ENCODE measurements around the gene S100A14.

S100A14 gene

DNA sequence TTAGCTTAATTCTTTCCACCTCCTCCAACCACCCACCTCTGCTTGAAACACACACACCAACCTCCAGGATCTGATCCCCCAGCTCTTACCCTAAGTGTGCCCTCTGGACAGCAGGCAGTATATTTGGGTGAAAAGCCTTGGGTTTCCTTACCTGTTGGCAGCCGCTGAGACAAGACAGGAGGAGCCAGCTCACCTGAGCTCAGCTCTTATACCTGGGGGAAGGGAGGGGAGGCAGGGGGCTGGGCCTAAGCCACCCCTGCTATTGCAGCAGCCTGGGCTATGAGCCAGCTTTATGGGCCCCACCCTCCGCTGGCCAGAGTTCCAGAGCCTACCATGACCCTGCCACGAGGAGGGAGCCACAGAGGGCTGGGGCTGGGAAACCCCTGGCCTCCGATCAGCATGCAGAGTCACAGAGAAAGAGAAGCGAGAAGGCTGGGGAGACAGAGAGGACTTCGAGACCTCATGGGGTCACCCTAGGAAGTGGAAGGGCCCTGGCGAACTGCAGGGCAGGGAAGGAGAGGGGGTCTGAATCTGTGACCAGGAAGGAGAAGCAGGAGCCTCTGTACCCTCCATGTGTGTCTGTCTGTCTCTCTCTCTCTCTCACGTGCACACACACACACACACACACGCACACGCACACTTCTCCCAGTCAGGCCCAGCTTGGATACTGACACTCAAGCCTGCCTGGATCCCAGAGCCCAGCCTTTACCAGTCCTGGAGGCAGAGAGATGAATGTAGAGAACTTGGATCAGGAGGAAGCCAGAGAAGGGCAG, at the start of gene S100A14:
S100A14 (minus strand) TSS at position 182 of the 773 bp plus-strand sequence. CDS start 467 bp downstream, outside the sequence.
- no peak for DNase-seq
- intact Hi-C loops (cut with DNase I), result no loop called here

DNA sequence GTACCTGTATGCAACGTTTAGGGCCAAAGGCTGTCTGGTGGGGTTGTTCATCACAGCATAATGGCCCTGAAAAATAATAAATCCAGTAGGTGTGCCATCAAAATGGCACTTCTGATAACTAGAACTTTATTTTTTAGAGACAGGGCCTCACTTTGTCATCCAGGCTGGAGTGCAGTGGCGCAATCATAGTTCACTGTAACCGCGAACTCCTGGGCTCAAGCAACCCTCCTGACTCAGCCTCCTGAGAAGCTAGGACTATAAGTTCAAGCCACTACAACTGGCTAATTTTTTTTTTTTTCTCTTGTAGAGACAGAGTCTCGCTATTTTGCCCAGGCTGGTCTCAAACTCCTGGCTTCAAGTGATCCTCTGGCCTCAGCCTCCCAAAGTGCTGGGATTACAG, 47.1 kb upstream of the S100A14 start:
- intact Hi-C loops (cut with DNase I), result no loop called here
- peak in 1 of 42 donors; percentile 0 for DNase-seq

DNA sequence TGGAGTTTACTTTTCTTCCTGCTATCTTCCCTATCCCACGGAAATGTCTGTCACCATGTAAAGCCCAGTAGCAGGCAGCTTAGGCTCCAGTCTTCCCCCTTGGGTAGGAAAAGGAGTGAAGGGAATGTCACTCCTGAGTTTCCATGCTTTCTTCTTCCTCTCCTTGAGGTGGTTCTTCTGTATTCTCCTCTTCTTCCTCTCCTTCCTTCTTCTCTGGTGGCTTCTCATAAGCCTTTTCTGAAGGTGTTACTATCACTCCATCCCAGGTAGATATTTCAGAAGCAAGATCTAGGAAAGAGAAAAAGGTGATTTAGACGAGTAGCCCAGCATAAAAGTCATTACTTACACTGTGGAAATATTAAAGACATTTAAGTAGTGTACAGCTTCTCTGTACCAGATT, 46.1 kb upstream of the S100A14 start:
- no peak for DNase-seq
- intact Hi-C loops (cut with DNase I), result no loop called here

DNA sequence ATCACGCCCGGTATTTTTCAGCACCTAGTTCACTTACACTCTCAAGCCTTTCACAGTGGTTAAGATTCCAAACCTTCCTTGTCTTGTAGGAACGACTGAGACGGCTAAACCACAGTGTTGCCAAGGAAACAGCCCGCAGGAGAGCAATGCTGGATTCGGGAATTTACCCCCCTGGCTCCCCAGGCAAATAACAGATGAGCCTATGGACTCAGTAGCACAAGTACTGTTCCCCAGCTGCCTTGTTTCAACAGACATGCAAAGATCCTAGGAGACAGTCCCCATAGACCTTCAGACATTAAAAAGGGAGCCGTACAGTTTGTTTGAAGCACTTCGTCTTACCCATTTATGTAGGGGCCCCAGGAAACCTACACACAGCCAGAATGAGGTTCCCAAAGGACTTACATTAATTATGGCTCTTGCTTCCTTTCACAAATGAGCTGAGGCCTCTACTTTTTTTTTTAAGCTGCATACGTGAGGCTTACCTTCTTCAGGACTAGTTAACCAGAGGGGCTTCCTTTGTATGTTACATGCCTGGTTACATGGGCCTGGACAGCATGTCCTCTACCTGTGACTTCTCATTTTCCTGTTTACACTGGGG, 45.1 kb upstream of the S100A14 start:
- DNase-seq, result peak in 1 of 42 donors; percentile 9
- intact Hi-C loops (cut with DNase I), result no loop called here

DNA sequence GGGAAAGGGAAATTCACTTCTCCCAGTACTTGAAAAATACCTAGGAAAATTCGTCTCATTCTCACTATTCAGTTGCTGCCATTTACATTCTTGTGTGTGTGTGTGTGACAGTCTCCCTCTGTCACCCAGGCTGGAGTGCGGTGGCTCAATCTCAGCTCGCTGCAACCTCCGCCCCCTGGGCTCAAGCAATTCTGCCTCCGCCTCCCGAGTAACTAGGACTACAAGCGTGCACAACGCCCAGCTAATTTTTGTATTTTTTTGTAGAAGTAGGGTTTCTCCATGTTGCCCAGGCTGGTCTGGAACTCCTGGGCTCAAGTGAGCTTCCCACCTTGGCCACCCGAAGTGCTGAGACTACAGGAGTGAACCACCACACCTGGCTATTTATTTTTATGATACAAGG, 43.5 kb upstream of the S100A14 start:
- intact Hi-C loops (cut with DNase I), result no loop called here

DNA sequence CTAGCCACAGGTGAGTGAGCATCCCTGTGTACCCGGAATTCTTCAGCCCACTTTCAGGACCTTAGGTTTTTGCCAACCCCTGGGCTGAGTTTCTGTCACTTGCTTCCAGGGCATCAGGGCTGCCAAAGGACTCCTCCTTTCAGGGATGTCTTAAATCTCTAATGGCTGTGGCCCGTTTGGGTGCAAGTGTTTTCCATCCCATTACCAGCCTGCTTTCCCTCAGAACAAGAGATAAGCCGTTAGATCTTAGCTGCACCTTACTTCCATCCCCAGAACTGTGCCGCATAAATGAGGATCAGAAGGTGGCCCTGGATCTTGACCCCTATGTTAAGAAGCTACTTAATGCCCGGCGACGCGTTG, 43.0 kb upstream of the S100A14 start:
- no peak for DNase-seq
- intact Hi-C loops (cut with DNase I), result no loop called here

More for the DNA sequence above, 43.5 kb upstream of the S100A14 start:
- peak in 1 of 42 donors; percentile 29 for DNase-seq

DNA sequence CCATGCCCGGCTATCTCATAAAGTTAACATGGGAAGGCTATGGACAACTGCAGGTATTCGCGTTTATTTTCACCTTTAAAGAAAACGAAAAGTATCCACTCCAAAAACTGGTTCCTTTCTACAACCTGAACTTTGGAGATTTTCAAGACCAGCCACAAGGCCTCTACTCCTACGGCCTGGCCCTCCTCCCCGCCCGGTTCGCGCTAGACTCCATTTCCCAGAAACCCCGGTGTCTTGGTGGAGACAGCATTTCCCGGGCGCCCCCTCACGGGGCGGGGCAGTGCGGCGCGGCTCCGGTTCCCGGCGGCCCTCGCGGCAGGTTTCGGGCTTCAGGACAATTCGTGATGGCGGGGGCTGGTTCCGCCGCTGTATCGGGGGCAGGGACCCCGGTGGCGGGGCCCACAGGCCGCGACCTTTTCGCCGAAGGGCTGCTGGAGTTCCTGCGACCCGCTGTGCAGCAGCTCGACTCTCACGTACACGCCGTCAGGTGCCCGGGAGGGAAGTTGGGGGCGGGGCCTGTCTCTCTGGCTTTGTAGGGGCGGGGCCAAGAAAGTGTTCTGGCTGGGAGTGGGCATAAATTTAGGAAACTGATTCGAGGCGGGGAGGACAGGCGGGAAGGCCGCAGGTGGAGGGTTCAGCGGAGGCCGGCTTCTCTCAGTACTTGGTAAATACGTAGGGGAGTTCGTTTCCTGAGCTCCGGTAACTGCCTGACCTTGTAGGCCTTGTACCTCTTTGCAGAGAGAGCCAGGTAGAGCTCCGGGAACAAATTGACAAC, 42.5 kb upstream of the S100A14 start, which contains the start of gene SNAPIN:
SNAPIN (plus strand) TSS at position 304 of the 775 bp plus-strand sequence; CDS start at position 345, 41 bp downstream.
- peak; percentile 86 to 98 (median 93) for DNase-seq
- intact Hi-C loops (cut with DNase I), result no loop called here

DNA sequence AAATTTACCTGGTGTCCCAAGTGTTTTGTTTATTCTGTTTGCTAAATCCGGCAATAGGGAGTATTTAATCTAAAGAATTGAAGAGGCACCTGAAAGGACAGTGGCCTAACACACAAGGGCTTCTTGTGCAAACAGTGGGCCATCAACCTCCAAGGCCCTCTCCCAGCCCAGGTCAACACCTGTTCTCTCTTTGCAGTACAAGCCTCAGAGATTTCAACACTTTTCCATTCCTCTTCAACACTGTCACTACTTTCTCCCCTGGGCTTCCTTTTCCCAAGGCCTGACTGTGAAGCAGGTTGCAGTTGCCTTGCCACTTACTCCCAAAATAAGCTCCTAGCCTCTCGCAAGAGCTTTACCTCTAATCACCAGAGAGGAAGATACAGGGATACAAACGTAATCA, 39.2 kb upstream of the S100A14 start:
- DNase-seq, result no peak
- intact Hi-C loops (cut with DNase I), result no loop called here

DNA sequence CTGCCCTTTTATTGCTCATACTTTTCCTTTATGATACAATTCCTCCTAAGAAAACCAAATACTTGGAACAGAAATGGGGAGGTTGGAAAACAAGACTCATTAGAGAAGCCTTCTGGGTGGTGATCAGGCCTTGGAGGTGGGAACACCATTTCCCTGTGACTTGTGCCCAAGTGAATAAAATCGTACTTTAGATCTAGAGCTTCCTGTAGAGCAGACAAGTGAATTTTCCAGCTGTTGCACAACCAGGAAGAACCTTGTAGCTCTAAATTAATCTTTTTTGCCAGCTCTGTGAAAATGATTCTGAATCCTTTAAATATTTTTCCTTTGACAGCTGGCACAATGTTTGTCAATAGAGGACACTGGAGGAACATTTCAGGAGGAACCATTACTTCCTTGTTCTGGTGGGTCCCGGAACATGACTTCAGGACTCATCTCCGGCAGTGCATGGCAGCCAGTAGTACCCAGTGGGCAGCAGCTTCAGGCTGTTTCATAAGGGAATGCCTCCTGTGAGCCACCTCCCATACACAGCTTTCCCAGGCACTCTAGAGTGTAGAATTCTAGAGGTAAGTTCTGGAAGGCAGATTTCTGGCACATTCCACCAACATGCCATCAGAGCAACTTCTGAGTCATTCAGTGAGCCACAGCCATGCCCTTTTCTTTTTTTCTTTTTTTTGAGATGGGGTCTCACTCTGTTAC, 36.8 kb upstream of the S100A14 start:
- no peak for DNase-seq
- intact Hi-C loops (cut with DNase I), result no loop called here

DNA sequence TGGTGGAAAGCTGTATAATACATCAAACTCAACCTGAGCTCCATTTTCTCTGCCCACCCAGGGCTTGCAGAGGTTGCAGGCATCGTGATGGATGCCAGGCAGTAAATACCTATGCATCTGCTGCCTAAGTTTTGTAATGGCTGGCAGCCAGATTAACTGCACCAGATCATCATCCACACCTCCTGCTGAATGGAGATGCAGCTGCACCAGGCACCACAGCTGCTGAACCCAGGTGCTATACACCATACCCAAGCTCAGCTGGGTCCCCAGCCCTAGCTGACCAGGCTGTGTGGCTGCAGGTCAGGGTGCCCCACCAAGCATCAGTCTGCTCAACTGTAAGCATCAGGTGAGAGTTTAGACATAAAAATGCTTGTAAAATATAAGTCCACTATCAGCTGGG, 35.6 kb upstream of the S100A14 start:
- intact Hi-C loops (cut with DNase I), result no loop called here
- DNase-seq, result no peak

DNA sequence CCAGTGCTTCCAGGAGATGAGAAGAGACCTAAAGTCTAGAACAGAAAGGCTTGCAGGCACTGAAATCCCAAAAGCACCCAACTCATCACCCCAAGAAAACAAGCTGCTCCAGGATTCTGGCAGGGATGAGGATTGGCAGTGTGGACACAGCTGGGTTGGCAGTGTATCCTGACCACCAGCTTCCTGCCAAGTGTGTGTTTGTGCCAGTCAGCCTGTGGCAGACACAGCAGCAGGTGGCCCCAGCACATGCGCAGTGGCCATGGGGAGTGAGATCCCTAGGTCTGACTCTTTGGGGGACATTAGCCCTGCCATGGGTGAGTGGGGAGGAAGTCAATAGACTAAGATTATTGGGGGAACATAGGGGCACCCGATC, 33.7 kb upstream of the S100A14 start:
- intact Hi-C loops (cut with DNase I), result no loop called here

DNA sequence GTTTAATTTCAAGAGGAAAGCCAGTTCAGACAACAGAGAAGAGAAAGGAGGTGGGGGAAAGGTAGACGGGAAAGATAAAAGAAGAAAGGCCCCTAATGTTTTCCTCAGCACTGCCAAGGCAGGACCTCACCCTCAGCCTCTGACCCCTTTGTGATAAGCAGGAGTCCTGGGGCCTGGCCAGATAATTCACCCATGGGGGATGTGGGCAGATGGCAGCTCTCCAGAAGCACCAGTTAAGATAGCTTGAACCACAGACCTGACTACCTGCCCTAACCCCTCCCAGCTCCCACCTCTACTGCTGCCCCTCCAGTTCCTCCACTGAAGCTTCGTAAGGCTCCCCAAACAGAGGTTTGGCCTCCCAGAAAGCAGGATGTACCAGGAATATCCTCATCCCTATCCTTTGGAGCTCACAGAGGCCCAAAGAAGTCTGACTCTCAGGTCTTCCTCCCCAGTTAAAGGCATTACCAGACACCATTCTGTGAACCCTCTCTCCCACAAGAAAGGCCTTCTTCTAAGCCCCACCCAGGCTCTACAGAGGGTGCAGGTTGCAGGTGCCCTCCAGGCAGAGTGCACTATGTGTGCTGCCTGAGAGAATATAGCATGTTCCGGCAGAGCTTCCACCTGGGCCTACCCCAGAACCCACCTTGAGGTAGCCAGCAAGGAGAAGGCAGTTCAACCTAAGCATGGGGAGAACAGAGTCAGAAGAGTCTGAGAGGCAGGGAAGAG, 33.2 kb upstream of the S100A14 start:
- intact Hi-C loops (cut with DNase I), result no loop called here
- DNase-seq, result peak in 1 of 42 donors; percentile 36

More for the DNA sequence above, 33.7 kb upstream of the S100A14 start:
- DNase-seq, result peak; percentile 55 to 92 (median 80)

DNA sequence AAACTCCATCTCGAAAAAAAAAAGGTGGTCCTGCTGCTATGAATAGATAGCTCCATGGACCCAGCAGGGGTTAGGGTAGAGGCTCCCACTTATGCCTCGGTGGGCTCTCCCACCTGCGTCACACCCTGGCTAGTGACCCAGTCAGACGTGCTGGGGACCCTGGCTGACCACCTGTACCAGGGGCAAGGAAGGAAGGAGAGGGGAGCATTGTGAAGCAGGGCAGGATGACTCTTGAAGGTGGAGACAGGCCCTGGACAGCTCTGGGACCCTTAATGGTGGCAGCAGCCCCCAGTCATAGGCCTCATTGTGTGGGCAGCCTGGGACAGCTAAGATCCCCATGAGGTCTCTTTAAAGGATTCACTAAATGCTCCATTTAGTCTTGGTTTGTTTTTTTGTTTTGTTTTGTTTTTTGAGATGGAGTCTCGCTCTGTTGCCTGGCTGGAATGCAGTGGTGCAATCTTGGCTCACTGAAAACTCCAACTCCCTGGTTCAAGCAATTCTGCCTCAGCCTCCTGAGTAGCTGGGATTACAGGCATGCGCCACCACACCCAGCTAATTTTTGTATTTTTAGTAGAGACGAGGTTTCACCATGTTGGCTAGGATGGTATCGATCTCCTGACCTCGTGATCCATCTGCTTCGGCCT, 32.0 kb upstream of the S100A14 start:
- peak in 1 of 42 donors; percentile 15 for DNase-seq
- intact Hi-C loops (cut with DNase I), result no loop called here

DNA sequence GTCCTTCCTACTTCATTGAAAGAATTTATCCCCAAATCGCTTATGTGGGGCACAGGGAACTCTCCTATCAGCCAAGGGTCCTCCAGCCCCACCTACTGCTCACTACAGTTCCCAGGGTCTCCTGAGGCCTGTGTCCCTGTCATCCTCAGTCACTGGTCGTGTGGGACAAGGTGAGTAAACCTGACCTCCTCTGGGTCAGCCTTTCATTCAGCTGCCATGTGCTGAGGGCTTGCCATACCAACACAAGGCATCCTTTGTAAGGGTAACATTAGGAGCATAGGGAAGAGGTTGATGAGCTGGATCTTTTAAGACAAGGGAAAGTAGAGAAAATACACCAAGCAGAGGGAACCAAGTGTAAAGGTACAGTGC, 31.2 kb upstream of the S100A14 start:
- DNase-seq, result peak in 1 of 42 donors; percentile 39
- intact Hi-C loops (cut with DNase I), result no loop called here

DNA sequence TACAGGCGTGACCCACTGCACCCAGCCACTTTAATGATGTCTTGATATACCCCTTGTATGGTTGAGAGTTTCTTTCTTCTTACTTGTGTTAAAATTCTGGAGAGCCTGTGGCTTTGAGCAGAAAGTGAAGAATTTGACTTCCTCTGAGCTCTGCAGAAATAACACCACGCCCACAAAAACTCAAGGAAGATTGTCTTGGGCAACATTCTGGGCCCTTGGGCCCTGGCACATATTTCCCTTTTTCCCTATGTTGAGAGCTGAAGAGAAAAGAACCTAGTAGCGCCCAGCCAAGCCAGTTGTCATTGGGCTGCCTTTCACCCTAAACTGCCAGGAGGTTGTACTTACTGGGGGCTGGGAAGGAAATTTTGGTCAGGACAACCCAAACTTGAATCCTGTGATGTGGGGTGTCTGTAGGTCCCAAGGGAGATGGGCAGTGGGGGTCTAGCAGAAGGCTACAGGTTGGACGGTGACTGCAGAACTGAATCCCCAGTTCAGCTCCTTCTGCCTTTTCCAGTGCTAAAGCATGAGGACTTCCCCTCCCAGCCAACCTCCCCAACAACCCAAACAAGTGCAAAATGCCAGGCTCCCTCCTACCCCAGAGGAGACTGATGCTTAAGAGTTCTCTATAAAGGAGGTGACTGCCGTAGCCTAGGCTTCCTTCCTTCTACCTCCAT, 30.7 kb upstream of the S100A14 start:
- peak in 1 of 42 donors; percentile 37 for DNase-seq
- intact Hi-C loops (cut with DNase I), result no loop called here

DNA sequence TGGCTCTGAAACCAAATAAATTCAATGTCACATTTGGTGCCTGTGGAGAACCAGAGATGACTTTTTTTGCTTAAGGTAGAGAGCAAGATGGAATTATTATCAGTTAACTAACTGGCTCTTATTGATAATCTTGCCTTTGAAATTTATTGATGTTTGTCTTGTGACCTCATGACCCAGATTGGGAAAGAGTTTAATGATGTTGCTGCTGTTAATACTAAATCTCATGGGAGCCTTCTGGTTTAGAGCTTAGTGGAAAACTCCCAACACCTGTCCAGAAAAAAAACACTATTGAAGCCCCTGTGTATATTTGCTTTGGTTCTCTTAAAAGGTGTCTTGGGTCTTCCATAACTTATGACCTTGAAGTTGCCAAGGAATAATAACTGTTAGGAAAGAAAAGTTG, 27.7 kb upstream of the S100A14 start:
- no peak for DNase-seq

DNA sequence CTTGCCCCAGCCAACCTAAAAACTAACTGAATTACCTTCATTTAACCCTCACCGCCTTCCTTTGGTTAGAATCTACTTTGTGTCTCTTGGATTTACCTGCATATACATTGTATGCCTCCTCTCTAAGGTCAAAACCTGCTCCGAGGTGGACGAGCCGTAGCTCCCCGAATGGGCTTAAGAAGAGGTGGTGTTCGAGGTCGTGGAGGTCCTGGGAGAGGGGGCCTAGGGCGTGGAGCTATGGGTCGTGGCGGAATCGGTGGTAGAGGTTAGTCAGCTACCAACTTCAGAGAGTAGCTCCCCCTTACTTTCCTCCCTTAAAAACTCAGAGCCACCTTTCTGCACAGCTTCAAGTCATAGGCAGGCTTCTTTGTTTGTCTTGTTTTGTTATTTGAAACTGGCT, 27.0 kb upstream of the S100A14 start:
- intact Hi-C loops (cut with DNase I), result no loop called here
- DNase-seq, result peak in 1 of 42 donors; percentile 31

More for the DNA sequence above, 27.7 kb upstream of the S100A14 start:
- intact Hi-C loops (cut with DNase I), result no loop called here

DNA sequence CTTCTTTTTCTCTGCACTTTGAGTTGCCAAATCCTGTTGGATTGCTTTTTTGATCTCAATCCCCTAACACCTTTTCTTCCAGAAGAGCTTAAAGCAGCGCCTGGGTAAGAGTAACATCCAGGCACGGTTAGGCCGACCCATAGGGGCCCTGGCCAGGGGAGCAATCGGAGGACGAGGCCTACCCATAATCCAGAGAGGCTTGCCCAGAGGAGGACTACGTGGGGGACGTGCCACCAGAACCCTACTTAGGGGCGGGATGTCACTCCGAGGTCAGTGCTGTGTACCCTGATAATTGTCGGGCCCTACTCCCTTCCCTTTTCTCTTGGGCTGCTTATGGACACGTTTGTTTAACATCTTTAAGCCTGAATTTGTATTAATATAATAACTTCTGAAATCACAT, 26.0 kb upstream of the S100A14 start:
- peak in 2 of 42 donors; percentile 17 to 18 for DNase-seq
- intact Hi-C loops (cut with DNase I), result no loop called here
